NCI-H146 (cell line): ENCODE measurements around the gene DQX1.

Experiments used
- DNase-seq: peaks from one replicate; lab custom pipeline; 2025; lab: John Stamatoyannopoulos, UW

Gene DQX1

GRCh38 chr2:74554820-74555531, 28.9 kb upstream of the DQX1 start:
- DNase-seq: no peak

DNA sequence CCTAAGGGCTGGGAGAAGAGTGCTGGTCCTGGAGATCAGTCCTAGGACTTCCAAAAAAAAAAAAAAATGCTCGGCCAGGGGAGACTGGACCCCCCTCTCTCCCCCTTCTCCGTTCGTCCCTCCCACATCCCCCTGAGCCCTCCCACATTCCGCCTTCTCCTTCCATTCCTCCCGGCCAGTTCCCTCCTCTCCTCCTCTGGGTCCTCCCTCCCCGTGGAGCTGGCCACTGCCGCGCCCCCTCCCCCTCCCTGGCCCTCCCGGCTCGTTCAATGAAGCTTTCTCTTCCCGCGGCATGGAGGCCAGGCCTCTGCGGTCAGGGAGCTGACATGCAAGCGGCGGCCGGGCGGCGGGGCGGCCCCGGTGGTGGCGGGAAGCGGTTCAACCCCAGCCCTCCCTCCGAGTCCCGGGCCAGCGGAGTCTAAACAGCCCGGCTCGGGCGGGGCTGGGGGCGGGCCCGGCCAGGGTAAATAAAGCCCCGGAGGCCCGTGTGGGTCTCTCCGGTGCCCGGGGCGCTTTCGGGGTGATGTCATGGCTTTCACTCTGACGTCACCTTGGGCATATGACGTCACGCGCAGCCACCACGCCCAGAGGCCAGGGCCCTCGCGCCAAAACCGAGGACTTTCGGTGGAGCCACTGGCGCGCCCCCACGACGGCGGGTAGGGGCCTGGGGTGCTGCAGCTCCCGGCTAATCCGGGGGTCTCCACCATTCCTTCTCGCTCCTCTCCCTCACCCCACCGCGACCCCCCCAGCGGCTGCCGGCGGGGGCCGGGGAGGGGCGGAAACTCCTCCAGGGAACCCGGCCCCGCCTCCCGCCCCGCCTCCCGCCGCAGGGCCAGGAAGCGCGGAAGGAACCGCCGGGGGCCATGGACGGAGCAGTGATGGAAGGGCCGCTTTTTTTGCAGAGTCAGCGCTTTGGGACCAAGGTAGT, 28.1 kb upstream of the DQX1 start, which contains the start of the genes DOK1 and LOXL3:
DOK1 (plus strand) TSS at position 829 of the 928 bp plus-strand sequence; CDS start at position 864, 35 bp downstream.
LOXL3 (minus strand) TSS at position 51 of the 928 bp plus-strand sequence. CDS start 1,308 bp downstream, outside the sequence.
- peak; percentile 90 for DNase-seq

- DNase-seq: peak; percentile 52
Measured at GRCh38 chr2:74552914-74553811, 27.1 kb upstream of the DQX1 start.

DNA sequence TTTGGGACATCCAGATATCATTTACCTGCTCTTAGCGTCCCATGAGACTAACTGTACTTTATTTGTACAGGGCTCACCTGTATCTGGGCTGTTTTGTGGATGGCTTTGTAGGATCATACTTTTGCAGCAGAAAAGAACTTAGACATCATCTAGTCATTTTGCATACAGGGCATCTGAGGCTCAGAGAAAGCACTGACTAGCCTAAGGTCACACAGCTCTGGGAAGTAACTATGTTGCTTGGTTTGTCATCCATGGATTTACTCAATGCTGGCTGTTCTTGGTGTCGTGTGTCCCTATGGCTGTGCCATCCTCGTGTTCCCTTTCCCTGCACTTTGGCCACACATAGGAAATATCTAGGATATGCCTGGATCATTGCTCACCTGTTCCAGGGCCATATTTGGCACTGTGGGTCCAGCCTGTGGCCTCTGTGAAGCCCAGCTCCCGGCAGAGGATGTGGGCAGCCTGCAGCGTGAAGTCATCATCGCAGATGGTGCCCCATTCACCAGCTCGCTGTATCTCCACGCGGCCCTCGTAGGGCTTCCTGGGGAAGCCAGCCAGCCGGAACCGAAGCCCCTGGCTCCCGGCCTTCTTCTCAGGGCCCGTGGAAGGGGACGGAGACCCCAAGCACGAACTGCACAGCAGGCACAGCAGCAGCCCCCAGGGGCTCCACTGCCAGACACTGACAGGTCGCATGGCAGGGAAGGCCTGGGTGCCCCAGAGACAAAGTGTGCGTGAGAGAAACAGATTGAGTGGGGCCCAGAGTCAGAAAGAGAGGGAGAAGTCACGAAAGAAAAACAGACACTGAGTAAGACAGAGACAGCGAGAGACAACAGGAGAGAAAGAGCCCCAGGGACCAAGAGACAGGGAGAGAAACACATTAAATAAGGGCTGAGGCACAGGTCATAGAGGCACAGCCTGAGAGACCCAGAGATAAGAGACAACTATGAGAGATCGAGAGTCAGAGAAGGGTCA, 26.2 kb upstream of the DQX1 start:
- DNase-seq: no peak

GRCh38 chr2:74551530-74551929, 25.5 kb upstream of the DQX1 start:
- no peak for DNase-seq

- DNase-seq: no peak
Measured at GRCh38 chr2:74550231-74550630, 24.2 kb upstream of the DQX1 start.

GRCh38 chr2:74548900-74549826, 23.1 kb upstream of the DQX1 start:
- peak; percentile 87 for DNase-seq

DNA sequence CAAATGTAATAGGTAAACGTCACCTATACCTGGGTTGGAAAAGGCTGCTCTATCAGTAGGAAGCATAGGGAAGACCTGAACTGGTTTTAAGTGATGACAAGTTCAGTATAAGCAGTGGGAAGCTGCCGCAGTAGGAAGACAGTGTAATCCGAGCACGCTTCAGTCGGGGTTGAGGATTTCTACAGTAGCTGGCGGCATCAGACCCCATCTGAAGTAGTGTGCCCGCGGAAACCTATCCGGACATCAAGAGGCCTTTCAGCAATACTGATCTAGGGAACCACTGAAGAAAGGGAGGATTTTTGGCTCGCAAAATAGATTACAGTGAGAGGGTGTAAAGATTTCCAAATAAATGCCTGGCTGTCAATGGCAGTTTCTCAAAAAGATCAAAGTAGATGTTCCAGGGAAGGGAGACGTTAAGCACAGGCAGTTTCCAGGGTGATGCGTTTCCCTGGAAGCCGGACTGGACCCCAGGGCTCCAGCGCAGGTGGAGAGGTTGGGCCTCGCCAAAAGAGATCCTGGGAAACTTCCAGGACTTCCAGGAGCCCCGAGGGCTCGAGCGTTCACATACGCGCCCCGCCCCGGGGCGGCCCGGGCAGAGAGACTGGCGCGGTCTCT, 22.4 kb upstream of the DQX1 start:
- DNase-seq: peak; percentile 59

DNA sequence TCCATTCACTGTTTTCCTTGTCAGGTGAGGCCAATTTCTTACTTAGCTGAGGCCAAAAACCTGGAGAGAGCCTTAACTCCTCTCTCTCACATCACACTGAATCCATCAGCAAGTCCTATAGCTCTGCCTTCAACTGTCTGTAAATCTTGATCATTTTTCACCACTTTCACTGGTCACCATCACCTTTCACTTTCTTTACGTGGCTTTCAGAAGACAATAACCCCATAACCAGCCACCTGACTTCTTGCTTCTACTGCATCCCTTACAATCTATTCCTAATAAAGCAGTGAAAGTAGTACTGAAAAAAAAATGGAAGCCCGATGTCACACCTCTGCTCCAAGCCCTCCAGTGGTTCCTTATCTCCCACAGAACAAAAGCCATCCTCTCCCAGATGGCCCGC, 20.0 kb upstream of the DQX1 start:
- no peak for DNase-seq

- DNase-seq: peak; percentile 3
Measured at GRCh38 chr2:74544634-74545033, 18.6 kb upstream of the DQX1 start.

DNA sequence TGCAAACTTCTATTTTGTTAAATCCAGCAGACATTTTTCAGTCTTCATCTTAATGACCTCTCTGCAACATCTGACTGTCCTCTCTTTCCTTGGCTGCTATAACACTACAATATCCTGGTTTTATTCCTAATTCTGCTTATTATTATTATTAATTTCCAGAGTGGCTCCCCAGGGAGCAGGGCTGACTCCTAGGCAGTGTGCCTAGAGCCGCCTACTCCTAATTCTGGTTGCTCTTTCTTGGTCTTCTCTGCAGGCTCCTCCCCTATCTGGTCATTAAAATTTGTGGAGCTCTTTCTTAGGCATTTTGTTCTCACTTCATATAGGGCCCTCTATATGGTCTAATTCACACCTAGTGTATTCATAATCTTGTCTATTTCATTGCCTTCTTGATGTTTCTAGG, 16.9 kb upstream of the DQX1 start:
- DNase-seq: no peak

DNA sequence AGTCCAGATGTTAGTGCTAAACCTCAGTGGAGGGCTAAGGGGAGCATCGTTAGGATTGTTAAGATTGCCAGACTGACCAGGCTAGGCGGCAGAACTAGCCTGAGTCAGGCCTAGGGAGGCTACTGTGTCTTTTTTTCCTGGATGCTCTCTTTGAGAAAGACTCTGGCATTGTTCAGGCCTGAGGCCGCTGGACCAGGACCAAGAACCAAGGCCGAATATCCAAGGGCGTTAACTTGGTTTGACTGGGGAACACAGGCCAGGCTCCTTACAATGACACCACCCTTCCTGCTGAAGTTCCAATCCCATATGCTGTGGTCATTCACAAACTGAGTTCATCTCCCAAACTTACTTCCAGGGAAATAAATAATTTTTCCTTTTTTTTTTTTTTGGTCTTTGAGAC, 14.3 kb upstream of the DQX1 start:
- no peak for DNase-seq

DNA sequence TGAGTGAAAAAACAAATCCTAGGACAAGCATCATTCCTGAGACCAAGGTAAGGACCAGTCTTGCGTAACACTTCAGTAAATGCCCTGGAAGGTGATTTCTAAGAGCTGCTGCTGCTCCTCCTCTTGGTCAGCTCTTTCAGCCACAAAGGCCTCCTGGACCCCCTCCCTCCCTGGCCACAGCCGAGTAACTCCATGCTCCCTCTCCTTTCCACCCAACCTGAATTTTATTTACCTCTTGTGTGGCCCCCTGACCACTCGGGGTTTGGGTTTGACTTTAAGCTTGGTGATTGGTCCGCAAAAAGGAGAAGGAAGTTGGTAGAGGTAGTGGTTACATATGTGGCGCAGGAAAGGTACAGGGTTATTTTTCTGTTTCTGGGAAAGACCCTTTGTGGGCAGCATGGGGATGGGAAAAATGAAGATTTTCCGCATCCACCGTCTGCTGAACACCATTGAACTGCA, 12.9 kb upstream of the DQX1 start:
- DNase-seq: no peak

GRCh38 chr2:74537140-74537539, 11.1 kb upstream of the DQX1 start:
- no peak for DNase-seq

- no peak for DNase-seq
Measured at GRCh38 chr2:74536166-74536950, 10.3 kb upstream of the DQX1 start.

DNA sequence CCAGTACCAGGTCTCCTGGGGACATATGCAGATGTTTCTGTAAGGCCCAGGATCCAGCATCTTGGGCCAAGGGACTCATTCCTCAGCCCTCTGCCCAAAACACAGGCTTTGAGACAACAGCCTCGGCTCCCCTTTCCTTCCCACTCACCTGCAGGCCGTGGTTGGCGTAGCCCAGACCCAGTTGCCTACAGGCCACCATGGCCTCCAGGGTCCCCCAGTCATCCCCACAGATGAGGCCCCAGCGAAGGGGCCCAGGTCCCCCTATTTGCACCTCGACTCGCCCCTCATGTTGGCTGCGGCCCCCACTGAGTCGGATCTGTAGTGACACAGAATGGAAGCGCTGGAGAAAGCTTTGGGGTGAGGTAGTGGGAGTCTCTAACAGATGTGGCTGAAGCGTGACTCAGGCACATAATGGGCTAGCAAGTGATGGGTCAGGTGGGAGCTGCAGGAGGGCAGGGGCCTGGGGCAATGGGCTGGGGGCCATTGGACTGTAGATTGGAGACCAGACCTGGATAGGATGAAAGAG, 9.5 kb upstream of the DQX1 start:
- no peak for DNase-seq

DNA sequence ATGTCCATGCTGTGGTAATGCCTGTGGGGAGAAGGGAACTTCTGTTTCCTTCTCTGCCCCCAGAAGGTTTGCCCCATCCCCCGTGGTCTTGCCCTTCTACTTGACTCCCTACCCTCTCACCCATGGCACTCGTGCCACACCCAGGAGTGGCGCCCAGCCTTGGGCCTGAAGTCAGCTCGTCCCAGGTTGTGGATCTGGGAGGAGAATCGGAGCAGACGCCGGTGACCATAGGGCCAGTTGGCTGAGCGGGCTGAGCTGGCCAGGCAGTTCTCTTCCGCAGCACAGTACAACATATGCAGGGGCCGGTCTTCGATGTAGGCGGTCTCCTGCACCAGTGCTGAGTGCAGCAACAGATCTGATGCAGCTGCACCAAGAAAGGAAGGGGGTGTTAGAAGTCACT, 8.4 kb upstream of the DQX1 start:
- no peak for DNase-seq

DNA sequence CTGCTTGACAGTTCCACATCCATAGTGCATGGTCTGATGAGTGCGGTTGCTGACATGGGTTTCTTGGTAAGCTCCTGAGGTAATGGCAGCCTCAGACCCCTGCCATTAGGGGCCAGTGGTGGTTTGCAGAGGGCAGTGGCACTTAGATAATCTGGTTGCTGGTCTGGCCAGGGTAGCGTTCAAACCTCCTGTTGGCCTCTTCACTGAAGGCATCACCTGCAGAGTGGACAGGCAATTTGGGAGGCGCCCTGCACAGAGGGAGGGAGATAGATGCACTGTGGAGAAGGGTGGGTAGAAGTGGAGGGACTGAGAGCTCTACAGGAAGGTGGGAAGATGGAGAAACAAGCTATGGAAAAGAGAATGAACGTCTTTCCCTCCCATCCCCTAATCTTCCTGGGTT, 7.4 kb upstream of the DQX1 start:
- no peak for DNase-seq
